Panc1 (cell line): ENCODE data around the gene TXNRD3. TPM values are rescaled to one million over a fixed set of nuclear protein-coding genes. Genes with fewer than 3 reads are reported as not detected.

ENCODE experiments used
- ATAC-seq: fragments of 200-7000 bp; cut with Tn5 transposase; 2 replicates; pipeline ENCODE4 v1.9.1; 2020; ENCODE audit warnings: mild to moderate bottlenecking, moderate library complexity
- BruUV-seq: library from RNA; stranded (reverse); fragments of 400-500 nt; replicated peaks from 2 replicates; lab custom pipeline; 2021; lab: Mats Ljungman, UMichigan
- CTCF ChIA-PET: fragments of 300-600 bp; sonication (Branson Sonifier 250); formaldehyde crosslinking; loops from one replicate; lab custom pipeline; 2022; ENCODE audit warnings: antibody characterized with exemption; lab: Charles Lee
- POLR2A ChIA-PET: fragments of 300-600 bp; sonication (Branson Sonifier 250); formaldehyde crosslinking; loops from one replicate; lab custom pipeline; 2022; ENCODE audit warnings: antibody characterized with exemption; lab: Charles Lee
- DNase-seq: peaks from one replicate; pipeline ENCODE4 v3.0.0-alpha.2; 2010; ENCODE audit warnings: low read depth, low spot score
- H3K27ac ChIP-seq: 2 replicates; pipeline ENCODE4 v1.5.1; 2011; ENCODE audit warnings: mild to moderate bottlenecking, low read length, inconsistent platforms
- H3K27me3 ChIP-seq: fragments of 200-500 bp; sonication (Bioruptor generic); 2 replicates; pipeline ENCODE4 v1.6.0; 2014; ENCODE audit warnings: low read length, inconsistent platforms; ENCODE audit not compliant: control insufficient read depth, insufficient read depth
- H3K36me3 ChIP-seq: fragments of 200-500 bp; sonication (Bioruptor generic); 2 replicates; pipeline ENCODE4 v1.5.1; 2014; ENCODE audit warnings: inconsistent platforms, mild to moderate bottlenecking, low read length, moderate library complexity; ENCODE audit not compliant: control insufficient read depth, insufficient read depth
- H3K4me1 ChIP-seq: 2 replicates; pipeline ENCODE4 v1.5.1; 2011; ENCODE audit warnings: inconsistent platforms, mild to moderate bottlenecking, low read length, moderate library complexity; ENCODE audit not compliant: control insufficient read depth, insufficient read depth
- H3K4me3 ChIP-seq, 2 experiments: 2 replicates each; pipeline ENCODE4 v1.5.1; 2011 to 2012; ENCODE audit warnings: low read depth in 2 of 2, low read length in 2 of 2, mild to moderate bottlenecking in 2 of 2, inconsistent platforms in 1 of 2, moderate library complexity in 1 of 2
- H3K9me3 ChIP-seq: fragments of 200-500 bp; sonication (Bioruptor generic); 2 replicates; pipeline ENCODE4 v1.5.1; 2014; ENCODE audit warnings: low read depth, mild to moderate bottlenecking, inconsistent platforms, low read length, moderate library complexity; ENCODE audit not compliant: control insufficient read depth, insufficient read depth
- POLR2AphosphoS5 ChIP-seq: IDR thresholded peaks from 2 replicates; pipeline ENCODE4 v1.6.1; 2012; ENCODE audit warnings: mild to moderate bottlenecking, low read depth, low read length, moderate library complexity
- SIN3A ChIP-seq: IDR thresholded peaks from 2 replicates; pipeline ENCODE4 v1.6.1; 2012; ENCODE audit warnings: low read depth, mild to moderate bottlenecking, low read length, moderate library complexity, borderline replicate concordance; ENCODE audit not compliant: insufficient read depth
- TCF7L2 ChIP-seq: IDR thresholded peaks from 2 replicates; pipeline ENCODE4 v1.6.1; 2011; ENCODE audit warnings: mild to moderate bottlenecking, low read depth, low read length, inconsistent platforms
- in situ Hi-C: cut with HindIII; loops from 2 replicates; pipeline ENCODE4 v1.10.0; 2016; ENCODE audit warnings: low sequenced_read_pairs, low pct_unique_long_range_greater_than_20kb
- intact Hi-C: fragments of 100-400 bp; cut with micrococcal nuclease; formaldehyde crosslinking; loops from one replicate; pipeline ENCODE4 v1.10.0; 2022; ENCODE audit not compliant: unreplicated experiment
- total RNA-seq: library from RNA; stranded (reverse); gene quantifications from one replicate; pipeline ENCODE4 v1.2.1, GENCODE V29; 2021; ENCODE audit not compliant: unreplicated experiment
- TF ChIP-seq, protein P1 (sequence below), 2 experiments: IDR thresholded peaks; 2 replicates each; pipeline ENCODE4 v1.6.1; 2011 to 2012; ENCODE audit warnings: low read depth in 2 of 2, control low read depth in 1 of 2, low read length in 1 of 2, mild to moderate bottlenecking in 1 of 2, moderate library complexity in 1 of 2; ENCODE audit not compliant: insufficient read depth in 1 of 2
- TF ChIP-seq, protein P2 (sequence below): fragments of 450-650 bp; IDR thresholded peaks from 2 replicates; pipeline ENCODE4 v1.5.1; 2017; ENCODE audit warnings: mild to moderate bottlenecking

Gene TXNRD3
- total RNA-seq, 1 experiment from 2014 or later: 17.2 TPM

DNA sequence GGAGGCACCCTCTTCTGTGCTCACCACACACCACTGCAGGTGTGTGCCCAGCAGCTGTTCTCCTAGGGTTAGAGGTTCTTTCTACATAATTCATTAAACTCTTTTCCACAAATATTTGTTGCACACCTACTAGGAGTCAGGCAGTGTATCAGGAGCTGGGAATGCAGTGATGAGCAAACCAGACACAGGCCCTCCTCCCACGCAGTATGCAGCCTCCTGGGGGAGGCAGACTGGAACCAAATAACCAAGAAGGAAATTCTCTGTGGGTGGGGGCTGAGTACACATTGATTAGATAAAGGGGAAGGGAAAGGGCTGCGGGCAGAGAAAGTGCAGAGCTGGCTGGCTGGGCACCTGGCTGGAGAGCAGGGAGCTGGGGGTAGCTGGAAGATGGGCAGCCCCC lies 77.7 kb downstream of the TXNRD3 start:
- Histone ChIP-seq H3K27ac (no peak overlapping the region), H3K9me3 (no peaks in the 10 kb centered on the region), H3K4me3 (no peak overlapping the region), H3K4me1 (no peaks in the 10 kb centered on the region), H3K27me3 (peaks cover 25% of the 10 kb centered on the region), H3K36me3 (no peaks in the 10 kb centered on the region)
- intact Hi-C loops: no loop called here
- no peak for TF ChIP-seq SIN3A
- TF ChIP-seq, protein P1, sequence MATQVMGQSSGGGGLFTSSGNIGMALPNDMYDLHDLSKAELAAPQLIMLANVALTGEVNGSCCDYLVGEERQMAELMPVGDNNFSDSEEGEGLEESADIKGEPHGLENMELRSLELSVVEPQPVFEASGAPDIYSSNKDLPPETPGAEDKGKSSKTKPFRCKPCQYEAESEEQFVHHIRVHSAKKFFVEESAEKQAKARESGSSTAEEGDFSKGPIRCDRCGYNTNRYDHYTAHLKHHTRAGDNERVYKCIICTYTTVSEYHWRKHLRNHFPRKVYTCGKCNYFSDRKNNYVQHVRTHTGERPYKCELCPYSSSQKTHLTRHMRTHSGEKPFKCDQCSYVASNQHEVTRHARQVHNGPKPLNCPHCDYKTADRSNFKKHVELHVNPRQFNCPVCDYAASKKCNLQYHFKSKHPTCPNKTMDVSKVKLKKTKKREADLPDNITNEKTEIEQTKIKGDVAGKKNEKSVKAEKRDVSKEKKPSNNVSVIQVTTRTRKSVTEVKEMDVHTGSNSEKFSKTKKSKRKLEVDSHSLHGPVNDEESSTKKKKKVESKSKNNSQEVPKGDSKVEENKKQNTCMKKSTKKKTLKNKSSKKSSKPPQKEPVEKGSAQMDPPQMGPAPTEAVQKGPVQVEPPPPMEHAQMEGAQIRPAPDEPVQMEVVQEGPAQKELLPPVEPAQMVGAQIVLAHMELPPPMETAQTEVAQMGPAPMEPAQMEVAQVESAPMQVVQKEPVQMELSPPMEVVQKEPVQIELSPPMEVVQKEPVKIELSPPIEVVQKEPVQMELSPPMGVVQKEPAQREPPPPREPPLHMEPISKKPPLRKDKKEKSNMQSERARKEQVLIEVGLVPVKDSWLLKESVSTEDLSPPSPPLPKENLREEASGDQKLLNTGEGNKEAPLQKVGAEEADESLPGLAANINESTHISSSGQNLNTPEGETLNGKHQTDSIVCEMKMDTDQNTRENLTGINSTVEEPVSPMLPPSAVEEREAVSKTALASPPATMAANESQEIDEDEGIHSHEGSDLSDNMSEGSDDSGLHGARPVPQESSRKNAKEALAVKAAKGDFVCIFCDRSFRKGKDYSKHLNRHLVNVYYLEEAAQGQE (IDR thresholded peaks at IDR 0.05; ENCODE audit: insufficient read depth in 1 of 2, low read depth in 2 of 2, low read length in 1 of 2): no peak
- TF ChIP-seq TCF7L2: no peak
- no peak for TF ChIP-seq POLR2AphosphoS5
- TF ChIP-seq, protein P2, sequence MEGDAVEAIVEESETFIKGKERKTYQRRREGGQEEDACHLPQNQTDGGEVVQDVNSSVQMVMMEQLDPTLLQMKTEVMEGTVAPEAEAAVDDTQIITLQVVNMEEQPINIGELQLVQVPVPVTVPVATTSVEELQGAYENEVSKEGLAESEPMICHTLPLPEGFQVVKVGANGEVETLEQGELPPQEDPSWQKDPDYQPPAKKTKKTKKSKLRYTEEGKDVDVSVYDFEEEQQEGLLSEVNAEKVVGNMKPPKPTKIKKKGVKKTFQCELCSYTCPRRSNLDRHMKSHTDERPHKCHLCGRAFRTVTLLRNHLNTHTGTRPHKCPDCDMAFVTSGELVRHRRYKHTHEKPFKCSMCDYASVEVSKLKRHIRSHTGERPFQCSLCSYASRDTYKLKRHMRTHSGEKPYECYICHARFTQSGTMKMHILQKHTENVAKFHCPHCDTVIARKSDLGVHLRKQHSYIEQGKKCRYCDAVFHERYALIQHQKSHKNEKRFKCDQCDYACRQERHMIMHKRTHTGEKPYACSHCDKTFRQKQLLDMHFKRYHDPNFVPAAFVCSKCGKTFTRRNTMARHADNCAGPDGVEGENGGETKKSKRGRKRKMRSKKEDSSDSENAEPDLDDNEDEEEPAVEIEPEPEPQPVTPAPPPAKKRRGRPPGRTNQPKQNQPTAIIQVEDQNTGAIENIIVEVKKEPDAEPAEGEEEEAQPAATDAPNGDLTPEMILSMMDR: no peak
- ATAC-seq (no peak), DNase-seq (no peak)
- in situ Hi-C loops: no loop called here
- POLR2A ChIA-PET: no interaction called here
- no TSS peak for BruUV-seq
- CTCF ChIA-PET: no interaction called here

DNA sequence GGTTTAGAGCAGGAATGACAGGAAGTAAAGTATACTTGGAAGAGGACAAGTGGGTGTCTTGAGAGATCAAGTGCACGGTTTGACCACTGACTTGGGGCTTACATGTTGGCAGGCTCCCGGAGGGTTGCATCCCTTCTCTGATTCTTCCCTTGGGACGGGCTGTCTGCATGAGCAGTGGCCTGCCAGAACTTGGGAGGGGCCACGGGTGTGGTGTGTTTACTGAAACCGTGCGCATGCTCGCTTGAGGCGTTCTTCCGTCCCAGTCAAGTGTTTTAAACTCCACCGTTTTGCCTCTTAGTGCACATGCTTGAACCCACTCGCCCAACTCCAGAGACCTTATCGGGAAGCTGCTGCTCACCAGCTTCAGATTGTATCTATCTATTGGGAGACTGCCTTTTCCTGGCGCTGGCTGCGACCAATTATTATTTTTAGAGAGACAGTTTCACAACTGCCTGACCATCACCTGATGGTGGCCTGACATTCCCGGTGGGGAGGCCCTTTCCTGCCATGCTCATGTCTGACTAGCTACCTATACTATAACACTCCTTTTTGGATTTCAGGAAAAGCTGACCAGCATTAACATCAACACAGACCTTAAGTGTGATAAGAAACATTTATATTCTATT lies 81.3 kb downstream of the TXNRD3 start:
- intact Hi-C loops (no loop called here), in situ Hi-C loops (no loop called here)
- DNase-seq: no peak
- Histone ChIP-seq H3K4me1 (no peaks in the 10 kb centered on the region), H3K27me3 (peaks cover 18% of the 10 kb centered on the region), H3K27ac (no peak overlapping the region), H3K4me3 (peak overlapping the region; percentile 21 to 44; a peak in 3 of 4 replicates), H3K9me3 (no peaks in the 10 kb centered on the region), H3K36me3 (no peaks in the 10 kb centered on the region)
- ChIA-PET POLR2A (no interaction called here), CTCF (no interaction called here)
- TF ChIP-seq SIN3A (no peak), POLR2AphosphoS5 (no peak)
- ATAC-seq: peak; percentile 81
- no TSS peak for BruUV-seq

DNA sequence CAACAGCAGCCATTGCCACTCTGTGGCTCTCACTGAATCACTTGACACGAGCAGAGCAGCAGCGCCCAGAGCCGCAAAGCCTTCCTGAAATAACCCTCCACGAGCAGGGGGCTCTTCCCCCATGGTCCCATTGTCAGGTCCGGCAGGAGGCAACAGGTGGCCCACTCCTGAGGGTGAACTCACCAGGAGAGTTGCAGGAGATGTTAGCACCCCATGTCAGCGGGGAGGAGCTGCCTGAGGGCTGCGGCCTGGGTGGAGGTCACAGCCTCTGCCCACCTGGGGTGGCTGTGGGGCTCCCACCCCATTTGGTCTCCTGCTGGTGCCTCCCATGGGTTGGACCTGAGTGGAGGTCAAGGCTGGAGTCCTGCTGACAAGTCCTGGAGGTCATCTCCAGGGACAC lies 83.8 kb downstream of the TXNRD3 start:
- intact Hi-C loops (no loop called here), in situ Hi-C loops (no loop called here)
- no peaks in the 10 kb centered on the region for H3K36me3 ChIP-seq
- H3K4me1 ChIP-seq: no peaks in the 10 kb centered on the region
- DNase-seq (no peak), ATAC-seq (no peak)
- ChIA-PET CTCF (no interaction called here), POLR2A (no interaction called here)
- peaks cover 24% of the 10 kb centered on the region for H3K27me3 ChIP-seq
- no peaks in the 10 kb centered on the region for H3K9me3 ChIP-seq
- no peak overlapping the region for H3K4me3 ChIP-seq
- BruUV-seq: no TSS peak
- TF ChIP-seq TCF7L2 (no peak), SIN3A (no peak), POLR2AphosphoS5 (no peak)
- TF ChIP-seq, protein P1 (IDR thresholded peaks at IDR 0.05; ENCODE audit: insufficient read depth in 1 of 2, low read depth in 2 of 2, low read length in 1 of 2): no peak
- TF ChIP-seq, protein P2: no peak
- H3K27ac ChIP-seq: no peak overlapping the region
